ENCODE measurements around the gene HSD17B8.

Gene HSD17B8

GRCh38 chr6:33208091-33208967, 3.9 kb downstream of the HSD17B8 start, which contains the start of gene RING1:
TSS of gene RING1 (plus strand) at chr6:33208500. CDS start at chr6:33208823, 323 bp downstream.
- no peak for TF ChIP-seq CTCF (conservative IDR thresholded peaks at IDR 0.05; ENCODE audit: low read depth, low read length)
- peak within 1 kb of the TSS; percentile 87 for H3K4me3 ChIP-seq (ENCODE audit: low read depth, low read length)
- peak; percentile 75 for DNase-seq (ENCODE audit: low read depth)

- no peak overlapping the region for H3K4me3 ChIP-seq (ENCODE audit: low read depth, low read length)
- DNase-seq (ENCODE audit: low read depth): no peak
- no peak for TF ChIP-seq CTCF (conservative IDR thresholded peaks at IDR 0.05; ENCODE audit: low read depth, low read length)
Observed at GRCh38 chr6:33209856-33210255, 5.4 kb downstream of the HSD17B8 start.

GRCh38 chr6:33211136-33211535, 6.7 kb downstream of the HSD17B8 start:
- no peak for TF ChIP-seq CTCF (conservative IDR thresholded peaks at IDR 0.05; ENCODE audit: low read depth, low read length)

GRCh38 chr6:33211666-33212422, 7.4 kb downstream of the HSD17B8 start:
- DNase-seq (ENCODE audit: low read depth): no peak
- H3K4me3 ChIP-seq (ENCODE audit: low read depth, low read length): no peak overlapping the region
- peak; percentile 2 for TF ChIP-seq CTCF (conservative IDR thresholded peaks at IDR 0.05; ENCODE audit: low read depth, low read length)

More at GRCh38 chr6:33211136-33211535, 6.7 kb downstream of the HSD17B8 start:
- DNase-seq (ENCODE audit: low read depth): no peak
- no peak overlapping the region for H3K4me3 ChIP-seq (ENCODE audit: low read depth, low read length)

- peak; percentile 28 for DNase-seq (ENCODE audit: low read depth)
- TF ChIP-seq CTCF (conservative IDR thresholded peaks at IDR 0.05; ENCODE audit: low read depth, low read length): no peak
- H3K4me3 ChIP-seq (ENCODE audit: low read depth, low read length): peak overlapping the region; percentile 60
Observed at GRCh38 chr6:33212857-33213165, 8.4 kb downstream of the HSD17B8 start.

- DNase-seq (ENCODE audit: low read depth): no peak
- no peak for TF ChIP-seq CTCF (conservative IDR thresholded peaks at IDR 0.05; ENCODE audit: low read depth, low read length)
- H3K4me3 ChIP-seq (ENCODE audit: low read depth, low read length): peak overlapping the region; percentile 60
Observed at GRCh38 chr6:33213166-33213988, 8.9 kb downstream of the HSD17B8 start.

All from choroid plexus epithelial cell (primary cell).